IPS-18a (cell line): ENCODE results near the gene LTBR.
"Not testable (repeated sequence)": the region's sequence is repeated elsewhere in the genome, so short reads cannot be mapped to it uniquely, and the experiment has no call there.

Experiments
- H3K27ac ChIP-seq: one replicate; pipeline ENCODE4 v1.5.1; 2013; ENCODE audit warnings: low read length
- H3K27me3 ChIP-seq: one replicate; pipeline ENCODE4 v1.6.1; 2013; ENCODE audit warnings: mild to moderate bottlenecking, low read length; ENCODE audit not compliant: control insufficient read depth, insufficient read depth
- H3K36me3 ChIP-seq: one replicate; pipeline ENCODE4 v1.6.1; 2013; ENCODE audit warnings: low read depth, low read length; ENCODE audit not compliant: control insufficient read depth
- H3K4me1 ChIP-seq: one replicate; pipeline ENCODE4 v1.6.1; 2013; ENCODE audit warnings: low read depth, low read length; ENCODE audit not compliant: control insufficient read depth
- H3K4me3 ChIP-seq: one replicate; pipeline ENCODE4 v1.5.1; 2013; ENCODE audit warnings: low read length
- H3K9ac ChIP-seq: one replicate; pipeline ENCODE4 v1.6.1; 2013; ENCODE audit warnings: mild to moderate bottlenecking, low read length, moderate library complexity
- H3K9me3 ChIP-seq: one replicate; pipeline ENCODE4 v1.6.1; 2013; ENCODE audit warnings: low read depth, low read length; ENCODE audit not compliant: control insufficient read depth

Gene LTBR

GRCh38 chr12:6340745-6341416 is 43.1 kb upstream of the LTBR start:
- no peak overlapping the region for H3K27ac ChIP-seq
- H3K36me3 ChIP-seq: no peaks in the 10 kb centered on the region
- no peaks in the 10 kb centered on the region for H3K27me3 ChIP-seq
- H3K9me3 ChIP-seq: no peaks in the 10 kb centered on the region
- H3K4me1 ChIP-seq: peaks cover 59% of the 10 kb centered on the region
- peak overlapping the region; percentile 78 for H3K9ac ChIP-seq
- H3K4me3 ChIP-seq: peak overlapping the region; percentile 88

GRCh38 chr12:6341417-6342139 is 42.4 kb upstream of the LTBR start, which contains the start of gene TNFRSF1A:
TSS of gene TNFRSF1A (minus strand) at chr12:6342076. CDS start at chr12:6341814, 262 bp downstream.
- H3K36me3 ChIP-seq: no peaks in the 10 kb centered on the region
- H3K4me1 ChIP-seq: peaks cover 57% of the 10 kb centered on the region
- peak within 1 kb of the TSS; percentile 78 for H3K27ac ChIP-seq
- H3K9ac ChIP-seq: peak within 1 kb of the TSS; percentile 78
- peak within 1 kb of the TSS; percentile 88 for H3K4me3 ChIP-seq
- H3K9me3 ChIP-seq: no peaks in the 10 kb centered on the region
- no peaks in the 10 kb centered on the region for H3K27me3 ChIP-seq

- no peaks in the 10 kb centered on the region for H3K36me3 ChIP-seq
- peak overlapping the region; percentile 88 for H3K4me3 ChIP-seq
- H3K9ac ChIP-seq: peak overlapping the region; percentile 78
- H3K4me1 ChIP-seq: peaks cover 50% of the 10 kb centered on the region
- H3K9me3 ChIP-seq: no peaks in the 10 kb centered on the region
- no peaks in the 10 kb centered on the region for H3K27me3 ChIP-seq
- H3K27ac ChIP-seq: peak overlapping the region; percentile 12
Observed at GRCh38 chr12:6342140-6342889, 41.6 kb upstream of the LTBR start.

GRCh38 chr12:6343518-6343917 is 40.4 kb upstream of the LTBR start:
- H3K9me3 ChIP-seq: no peaks in the 10 kb centered on the region
- H3K27me3 ChIP-seq: no peaks in the 10 kb centered on the region
- no peak overlapping the region for H3K27ac ChIP-seq
- H3K36me3 ChIP-seq: peaks cover 3% of the 10 kb centered on the region
- no peak overlapping the region for H3K4me3 ChIP-seq
- H3K4me1 ChIP-seq: peaks cover 38% of the 10 kb centered on the region
- no peak overlapping the region for H3K9ac ChIP-seq

- not testable (repeated sequence) for H3K9ac ChIP-seq, H3K4me3 ChIP-seq, H3K27me3 ChIP-seq, H3K36me3 ChIP-seq, H3K27ac ChIP-seq, H3K9me3 ChIP-seq
- H3K4me1 ChIP-seq: peaks cover 34% of the 10 kb centered on the region
Observed at GRCh38 chr12:6344101-6344660, 39.8 kb upstream of the LTBR start.

- H3K9me3 ChIP-seq: no peaks in the 10 kb centered on the region
- no peak overlapping the region for H3K27ac ChIP-seq
- H3K27me3 ChIP-seq: no peaks in the 10 kb centered on the region
- peaks cover 10% of the 10 kb centered on the region for H3K36me3 ChIP-seq
- H3K9ac ChIP-seq: no peak overlapping the region
- H3K4me1 ChIP-seq: peaks cover 22% of the 10 kb centered on the region
- no peak overlapping the region for H3K4me3 ChIP-seq
Observed at GRCh38 chr12:6345319-6346091, 38.5 kb upstream of the LTBR start.

GRCh38 chr12:6346235-6346832 is 37.6 kb upstream of the LTBR start:
- peaks cover 10% of the 10 kb centered on the region for H3K36me3 ChIP-seq
- peaks cover 22% of the 10 kb centered on the region for H3K4me1 ChIP-seq
- no peaks in the 10 kb centered on the region for H3K27me3 ChIP-seq
- no peak overlapping the region for H3K27ac ChIP-seq
- H3K4me3 ChIP-seq: no peak overlapping the region
- no peaks in the 10 kb centered on the region for H3K9me3 ChIP-seq
- no peak overlapping the region for H3K9ac ChIP-seq

GRCh38 chr12:6346942-6347341 is 37.0 kb upstream of the LTBR start:
- peaks cover 22% of the 10 kb centered on the region for H3K4me1 ChIP-seq
- no peaks in the 10 kb centered on the region for H3K27me3 ChIP-seq
- no peak overlapping the region for H3K9ac ChIP-seq
- H3K27ac ChIP-seq: no peak overlapping the region
- no peak overlapping the region for H3K4me3 ChIP-seq
- H3K9me3 ChIP-seq: no peaks in the 10 kb centered on the region
- H3K36me3 ChIP-seq: peaks cover 10% of the 10 kb centered on the region

GRCh38 chr12:6347367-6348338 is 36.3 kb upstream of the LTBR start:
- Histone ChIP-seq H3K9ac (no peak overlapping the region), H3K9me3 (no peaks in the 10 kb centered on the region), H3K4me3 (no peak overlapping the region), H3K27ac (no peak overlapping the region), H3K27me3 (no peaks in the 10 kb centered on the region), H3K4me1 (peaks cover 15% of the 10 kb centered on the region), H3K36me3 (peaks cover 10% of the 10 kb centered on the region)

GRCh38 chr12:6351622-6352021 is 32.3 kb upstream of the LTBR start:
- H3K4me3 ChIP-seq: no peak overlapping the region
- no peaks in the 10 kb centered on the region for H3K9me3 ChIP-seq
- H3K4me1 ChIP-seq: no peaks in the 10 kb centered on the region
- H3K36me3 ChIP-seq: peaks cover 19% of the 10 kb centered on the region
- no peaks in the 10 kb centered on the region for H3K27me3 ChIP-seq
- H3K27ac ChIP-seq: no peak overlapping the region
- no peak overlapping the region for H3K9ac ChIP-seq
